GM21723 (cell line): Measurements from ENCODE around the gene HMGN4.

Experiments
- ATAC-seq: cut with Tn5 transposase; IDR thresholded peaks from one replicate; pipeline ENCODE4 v1.9.1; 2021; ENCODE audit warnings: mild to moderate bottlenecking, moderate library complexity; ENCODE audit not compliant: unreplicated experiment

HMGN4 gene

GRCh38 chr6:26550250-26550993, 12.3 kb downstream of the HMGN4 start:
- no peak for ATAC-seq

DNA sequence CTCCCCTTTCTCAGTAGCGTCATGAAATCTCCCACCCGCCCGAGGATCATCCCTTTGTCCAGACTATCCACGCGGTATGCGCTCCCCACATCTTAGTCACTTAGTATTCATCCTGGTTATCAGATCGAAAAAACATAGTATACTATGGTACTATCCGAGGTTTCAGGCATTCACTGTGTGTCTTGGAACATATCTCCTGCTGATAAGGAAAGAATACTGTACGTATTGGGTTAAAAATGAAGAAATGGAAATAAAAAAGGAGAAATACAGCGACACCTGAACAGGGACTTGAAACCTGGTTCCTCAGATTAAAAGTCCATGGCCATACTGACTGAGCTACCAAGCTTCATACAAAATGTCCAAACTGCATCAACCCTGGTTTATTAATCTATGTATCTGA, 14.0 kb downstream of the HMGN4 start:
- ATAC-seq = no peak

DNA sequence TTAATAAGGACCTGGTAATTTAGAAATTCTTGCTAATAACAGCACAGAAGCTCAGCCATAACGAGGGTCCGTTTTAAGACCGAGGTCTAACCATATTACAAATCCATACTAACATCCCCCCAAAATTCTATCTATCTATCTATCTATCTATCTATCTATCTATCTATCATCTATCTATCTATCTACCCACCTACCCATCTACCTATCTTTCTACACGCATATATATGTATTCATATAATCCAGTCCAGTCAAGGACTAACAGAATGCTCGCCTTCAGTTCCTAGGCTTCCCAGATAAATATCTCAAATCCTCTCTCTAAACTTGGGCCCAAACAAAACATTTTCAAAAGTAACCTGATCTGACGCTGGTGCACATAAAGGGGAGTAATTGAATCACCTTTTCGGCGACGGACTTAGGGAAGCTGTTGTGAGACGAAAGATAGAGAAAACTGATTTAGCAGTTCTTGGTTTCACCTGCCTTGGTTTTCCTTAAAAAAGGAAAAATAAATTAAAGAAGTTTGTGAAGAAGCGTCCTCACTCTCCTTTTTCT, 14.5 kb downstream of the HMGN4 start:
- ATAC-seq = no peak

DNA sequence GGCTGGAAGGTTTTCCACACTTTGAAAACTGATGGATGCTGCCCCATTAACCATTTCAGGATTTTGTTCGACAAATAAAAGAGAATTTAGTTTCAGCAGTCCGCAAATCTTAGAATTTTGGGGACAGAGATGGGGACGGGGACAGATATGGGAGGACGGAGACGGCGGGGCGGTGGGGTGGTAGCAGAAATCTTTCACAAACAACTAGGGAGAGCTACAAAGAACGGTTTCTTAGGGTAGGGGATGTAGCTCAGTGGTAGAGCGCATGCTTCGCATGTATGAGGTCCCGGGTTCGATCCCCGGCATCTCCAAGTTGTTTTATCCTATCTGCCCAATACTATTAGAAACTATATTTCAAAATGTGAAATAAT, 15.1 kb downstream of the HMGN4 start:
- ATAC-seq = peak; percentile 49

DNA sequence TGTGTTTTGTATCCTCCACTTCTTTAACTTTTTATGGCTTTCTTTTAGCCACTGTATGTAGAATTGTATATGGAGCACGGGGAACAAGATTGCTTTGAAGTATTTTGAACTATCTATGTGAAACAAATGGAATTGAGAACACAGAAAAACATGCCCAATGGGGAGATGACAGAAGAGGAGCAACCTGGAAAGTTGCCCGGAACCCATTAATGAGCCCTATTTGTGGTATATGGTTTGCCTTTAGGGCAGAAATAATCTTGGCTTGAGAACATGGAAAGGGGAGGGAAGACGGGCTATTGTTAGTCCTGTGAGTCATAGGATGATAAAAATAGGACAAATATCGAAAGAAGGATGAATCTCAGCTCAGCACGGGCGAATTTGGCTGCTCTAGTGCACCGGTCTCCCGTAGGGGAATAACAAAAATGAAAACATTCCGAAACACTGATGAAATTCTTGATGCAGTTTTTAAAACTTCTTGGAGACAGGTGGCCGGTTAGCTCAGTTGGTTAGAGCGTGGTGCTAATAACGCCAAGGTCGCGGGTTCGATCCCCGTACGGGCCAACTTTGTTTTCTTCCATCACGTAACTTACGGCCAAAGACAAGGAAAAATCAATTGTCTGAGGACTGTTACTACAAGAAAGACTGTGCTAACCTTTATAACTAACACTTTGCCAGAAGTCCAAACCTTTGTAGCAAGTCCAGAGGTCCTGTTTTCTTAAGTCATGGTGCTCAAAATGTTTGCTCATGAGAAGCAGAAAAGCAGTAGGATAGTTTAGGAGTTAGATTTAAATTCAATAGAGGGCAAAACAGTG, 15.7 kb downstream of the HMGN4 start:
- ATAC-seq = peak; percentile 32

DNA sequence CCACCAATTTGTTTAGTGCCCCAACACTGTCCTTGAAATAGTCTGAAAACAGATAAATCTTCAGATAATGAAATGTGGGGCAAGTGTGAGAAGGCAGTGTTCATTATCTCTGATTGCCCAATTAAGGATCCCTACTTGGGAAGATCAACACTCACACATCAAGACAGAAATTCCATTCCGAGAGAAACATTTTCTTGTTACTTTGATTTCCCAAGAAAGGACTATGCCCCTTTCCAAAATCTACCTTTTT, 16.2 kb downstream of the HMGN4 start:
- no peak for ATAC-seq

DNA sequence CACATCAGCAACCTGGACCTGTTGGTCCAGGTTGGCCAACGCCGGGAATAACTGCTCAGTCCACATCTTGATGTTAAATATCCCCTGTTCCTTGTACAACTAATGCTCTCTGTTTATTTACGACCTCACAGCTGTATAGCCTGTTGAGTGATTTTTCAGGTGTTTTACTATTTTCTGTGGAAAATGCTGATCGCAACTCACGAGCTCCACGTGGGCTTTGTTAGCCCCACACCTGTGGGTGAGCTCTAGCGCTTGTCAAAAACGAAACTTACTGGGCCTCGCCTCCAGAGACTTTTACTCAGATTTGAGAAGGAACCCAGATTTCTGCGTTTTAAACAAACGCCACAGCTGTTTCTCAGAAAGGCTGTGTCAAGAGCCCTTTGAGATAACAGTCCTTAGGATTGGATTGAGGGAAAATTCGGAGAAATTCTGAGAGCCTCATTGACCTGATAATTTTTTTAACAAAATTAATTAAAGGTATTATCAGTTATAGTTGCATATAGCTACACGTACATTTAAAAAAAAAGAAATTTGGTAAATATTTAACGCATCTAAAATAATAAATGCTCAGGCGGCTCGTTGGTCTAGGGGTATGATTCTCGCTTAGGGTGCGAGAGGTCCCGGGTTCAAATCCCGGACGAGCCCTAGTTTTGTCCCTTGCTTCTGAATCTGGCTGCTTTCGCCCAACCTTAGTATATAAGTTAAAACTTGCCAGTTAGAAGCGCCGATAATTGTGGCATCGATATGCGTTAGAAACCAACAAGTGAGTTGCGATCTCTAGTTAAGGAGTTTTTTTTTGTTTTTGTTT, 16.7 kb downstream of the HMGN4 start:
- ATAC-seq = peak; percentile 38

- no peak for ATAC-seq
These were observed 17.5 kb downstream of the HMGN4 start for GRCh38 chr6:26555505-26556262.

GRCh38 chr6:26556263-26557070, 18.3 kb downstream of the HMGN4 start:
- no peak for ATAC-seq

DNA sequence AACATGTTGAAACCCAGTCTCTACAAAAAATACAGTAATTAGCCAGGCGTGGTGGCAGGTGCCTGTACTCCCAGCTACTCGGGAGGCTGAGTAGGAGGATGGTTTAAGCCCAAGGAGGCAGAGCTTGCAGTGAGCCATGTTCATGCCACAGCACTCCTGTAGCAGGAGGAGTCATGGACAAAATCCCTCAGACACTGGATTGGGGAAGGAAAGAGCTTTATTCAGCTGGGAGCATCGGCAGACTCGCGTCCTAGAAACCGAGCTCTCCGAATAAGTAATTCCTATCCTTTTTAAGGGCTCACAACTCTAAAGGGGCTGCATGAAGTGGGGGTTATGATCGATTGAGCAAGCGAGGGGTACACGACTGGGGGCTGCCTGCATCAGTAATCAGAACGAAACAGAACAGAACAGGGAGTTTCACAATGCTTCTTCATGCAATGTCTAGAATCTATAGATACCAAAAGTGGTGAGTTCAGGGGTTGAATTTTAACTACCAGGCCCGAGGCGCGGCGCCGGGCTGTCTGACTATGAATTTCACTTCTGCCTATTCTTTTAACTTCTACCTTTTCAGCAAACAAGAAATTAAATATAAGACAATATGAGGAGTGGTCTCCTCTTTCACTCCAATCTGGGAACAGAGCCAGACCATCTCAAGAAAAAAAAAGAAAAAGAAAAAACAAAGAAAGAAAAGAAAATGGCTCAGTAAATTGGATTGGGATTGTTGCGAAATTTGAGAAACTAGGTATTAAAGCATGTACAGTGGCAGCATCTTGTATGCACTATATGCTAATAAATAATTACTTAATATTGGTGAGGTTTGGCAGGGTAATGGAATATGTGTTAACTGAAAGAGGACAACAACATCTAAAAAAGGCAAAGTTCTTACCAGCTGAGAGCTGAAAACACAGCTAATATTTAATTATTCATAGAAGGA, 23.6 kb downstream of the HMGN4 start:
- no peak for ATAC-seq

- no peak for ATAC-seq
These were observed 25.3 kb downstream of the HMGN4 start for GRCh38 chr6:26563488-26563887.

GRCh38 chr6:26568601-26569432, 30.7 kb downstream of the HMGN4 start:
- peak; percentile 68 for ATAC-seq

GRCh38 chr6:26569433-26569764, 31.2 kb downstream of the HMGN4 start:
- peak; percentile 12 for ATAC-seq

- no peak for ATAC-seq
These were observed 32.1 kb downstream of the HMGN4 start for GRCh38 chr6:26570027-26570809.

- ATAC-seq = no peak
These were observed 33.6 kb downstream of the HMGN4 start for GRCh38 chr6:26571592-26572296.

- ATAC-seq = no peak
These were observed 37.4 kb downstream of the HMGN4 start for GRCh38 chr6:26575494-26575939.

DNA sequence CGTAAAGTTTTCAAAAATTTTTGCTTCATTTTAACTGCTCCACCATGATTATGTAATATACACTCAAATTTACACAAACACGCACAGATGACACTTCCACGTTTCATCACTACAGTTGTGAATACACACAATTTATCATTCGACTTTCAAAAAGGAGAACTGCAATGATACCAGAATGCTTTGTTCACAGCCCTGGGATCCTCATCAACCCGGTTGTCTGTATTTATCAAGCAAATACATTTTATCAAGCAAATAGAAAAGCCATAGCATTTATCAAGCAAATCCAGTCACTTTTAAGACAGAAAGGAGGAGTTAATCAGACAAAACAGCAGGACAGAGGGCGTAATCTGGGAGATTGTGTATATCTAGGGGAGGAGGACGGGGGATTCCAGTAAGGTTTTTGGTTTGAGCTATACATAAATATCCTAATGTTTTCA, 38.3 kb downstream of the HMGN4 start:
- no peak for ATAC-seq
